Measurements from ENCODE around the gene PRRX2.

DNA sequence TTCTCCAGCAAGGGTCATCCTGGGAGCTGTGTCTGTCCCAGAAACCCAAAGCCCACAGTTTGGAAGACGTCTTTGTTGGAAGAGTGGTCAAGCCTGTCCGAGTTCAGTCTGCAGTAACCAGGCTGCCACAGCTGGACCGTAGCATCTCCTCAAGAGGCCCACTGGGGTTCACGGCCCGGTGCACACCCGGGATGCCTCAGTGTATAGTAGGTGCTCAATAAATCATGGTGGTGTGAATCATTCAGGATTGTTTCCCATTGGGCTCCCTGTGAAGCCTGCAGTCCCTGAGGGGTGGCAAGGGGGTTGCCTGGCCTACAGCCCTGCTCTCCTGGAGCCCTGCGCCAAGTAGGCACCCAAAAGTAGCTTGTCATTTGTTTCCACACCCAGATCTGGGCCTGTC lies 10.3 kb upstream of the PRRX2 start:
- TF ChIP-seq, protein P1, sequence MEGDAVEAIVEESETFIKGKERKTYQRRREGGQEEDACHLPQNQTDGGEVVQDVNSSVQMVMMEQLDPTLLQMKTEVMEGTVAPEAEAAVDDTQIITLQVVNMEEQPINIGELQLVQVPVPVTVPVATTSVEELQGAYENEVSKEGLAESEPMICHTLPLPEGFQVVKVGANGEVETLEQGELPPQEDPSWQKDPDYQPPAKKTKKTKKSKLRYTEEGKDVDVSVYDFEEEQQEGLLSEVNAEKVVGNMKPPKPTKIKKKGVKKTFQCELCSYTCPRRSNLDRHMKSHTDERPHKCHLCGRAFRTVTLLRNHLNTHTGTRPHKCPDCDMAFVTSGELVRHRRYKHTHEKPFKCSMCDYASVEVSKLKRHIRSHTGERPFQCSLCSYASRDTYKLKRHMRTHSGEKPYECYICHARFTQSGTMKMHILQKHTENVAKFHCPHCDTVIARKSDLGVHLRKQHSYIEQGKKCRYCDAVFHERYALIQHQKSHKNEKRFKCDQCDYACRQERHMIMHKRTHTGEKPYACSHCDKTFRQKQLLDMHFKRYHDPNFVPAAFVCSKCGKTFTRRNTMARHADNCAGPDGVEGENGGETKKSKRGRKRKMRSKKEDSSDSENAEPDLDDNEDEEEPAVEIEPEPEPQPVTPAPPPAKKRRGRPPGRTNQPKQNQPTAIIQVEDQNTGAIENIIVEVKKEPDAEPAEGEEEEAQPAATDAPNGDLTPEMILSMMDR (IDR thresholded peaks at IDR 0.05 in 4 of 5, conservative IDR thresholded peaks at IDR 0.05 in 1 of 5), result no peak
- no peak for TF ChIP-seq POLR2A (IDR thresholded peaks at IDR 0.05)

Measured in gastrocnemius medialis (tissue), 4 donors.